Large intestine (tissue), 3 donors: Measurements from ENCODE around the gene STK38. TPM values are rescaled to one million over a fixed set of nuclear protein-coding genes. Genes with fewer than 3 reads are reported as not detected.
"Not testable (repeated sequence)": the region's sequence is repeated elsewhere in the genome, so short reads cannot be mapped to it uniquely, and the experiment has no call there.

Source experiments
- DNase-seq, 2 donors: peaks; one replicate each; pipeline versions ENCODE4 v3.0.0 to v3.0.0-alpha.2; 2013
- H3K27ac ChIP-seq: one replicate; pipeline ENCODE4 v1.5.1; 2013; ENCODE audit warnings: low read length
- H3K27me3 ChIP-seq: 2 replicates; pipeline ENCODE4 v1.6.1; 2013; ENCODE audit warnings: low read length; ENCODE audit not compliant: control insufficient read depth, insufficient read depth
- H3K36me3 ChIP-seq: 2 replicates; pipeline ENCODE4 v1.6.1; 2013; ENCODE audit warnings: low read length; ENCODE audit not compliant: control insufficient read depth, insufficient read depth
- H3K4me1 ChIP-seq: one replicate; pipeline ENCODE4 v1.6.1; 2013; ENCODE audit warnings: low read length; ENCODE audit not compliant: control insufficient read depth, insufficient read depth
- H3K4me3 ChIP-seq: one replicate; pipeline ENCODE4 v1.5.1; 2013; ENCODE audit warnings: low read length
- H3K9me3 ChIP-seq: one replicate; pipeline ENCODE4 v1.6.1; 2013; ENCODE audit warnings: mild to moderate bottlenecking, low read depth, low read length, moderate library complexity; ENCODE audit not compliant: control insufficient read depth
- WGBS: methylation state at CpG from one replicate; pipeline ENCODE4 v1.1.5; 2013; ENCODE audit warnings: low lambda C conversion rate; ENCODE audit not compliant: insufficient coverage; 5-methylcytosine and 5-hydroxymethylcytosine counted together
- polyA plus RNA-seq: library from polyadenylated mRNA; unstranded; fragments of 120-200 nt; gene quantifications from one replicate; pipeline ENCODE4 v1.2.1, GENCODE V29; 2013

The STK38 gene
- polyA plus RNA-seq, 1 donor = 43.3 TPM

DNA sequence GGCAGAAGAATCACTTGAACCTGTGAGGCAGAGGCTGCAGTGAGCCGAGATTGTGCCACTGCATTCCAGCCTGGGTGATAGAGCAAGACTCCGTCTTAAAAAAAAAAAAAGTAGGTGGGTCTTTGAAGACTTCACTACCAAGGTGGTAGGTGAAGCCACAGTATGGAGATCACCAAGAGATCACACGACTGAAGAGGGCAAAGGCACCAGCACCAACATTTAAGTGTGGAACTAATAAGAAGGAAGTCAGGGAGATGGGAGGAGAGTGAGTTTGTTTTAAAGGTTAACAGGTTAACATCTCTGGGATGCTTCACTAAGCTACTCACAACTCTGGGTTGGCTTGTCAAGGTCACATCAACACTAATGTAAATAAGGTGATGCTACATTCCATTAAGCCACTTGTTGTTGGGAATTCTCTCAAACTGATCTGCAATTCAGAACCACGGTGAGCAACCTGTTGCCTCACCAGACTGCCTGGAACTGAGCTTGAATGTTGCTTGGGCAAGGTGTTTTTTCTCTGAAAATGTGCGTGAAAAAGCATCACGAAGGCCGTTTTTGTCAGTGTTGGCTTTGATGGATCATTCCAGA lies 55.8 kb downstream of the STK38 start:
- Histone ChIP-seq H3K27ac (no peak overlapping the region), H3K9me3 (no peaks in the 10 kb centered on the region), H3K4me3 (no peak overlapping the region), H3K36me3 (peaks cover 58% of the 10 kb centered on the region), H3K4me1 (no peaks in the 10 kb centered on the region), H3K27me3 (no peaks in the 10 kb centered on the region)
- DNase-seq = no peak
- no CpG with 5 or more reads among the region's 7 CpGs for WGBS

GRCh38 chr6:36489426-36489825 lies 57.9 kb downstream of the STK38 start:
- no peaks in the 10 kb centered on the region for H3K9me3 ChIP-seq
- 80% methylated on average over 1 of the region's 4 CpGs for WGBS
- DNase-seq = no peak
- H3K36me3 ChIP-seq = peaks cover 57% of the 10 kb centered on the region
- no peaks in the 10 kb centered on the region for H3K27me3 ChIP-seq
- H3K4me3 ChIP-seq = no peak overlapping the region
- no peaks in the 10 kb centered on the region for H3K4me1 ChIP-seq
- H3K27ac ChIP-seq = no peak overlapping the region

DNA sequence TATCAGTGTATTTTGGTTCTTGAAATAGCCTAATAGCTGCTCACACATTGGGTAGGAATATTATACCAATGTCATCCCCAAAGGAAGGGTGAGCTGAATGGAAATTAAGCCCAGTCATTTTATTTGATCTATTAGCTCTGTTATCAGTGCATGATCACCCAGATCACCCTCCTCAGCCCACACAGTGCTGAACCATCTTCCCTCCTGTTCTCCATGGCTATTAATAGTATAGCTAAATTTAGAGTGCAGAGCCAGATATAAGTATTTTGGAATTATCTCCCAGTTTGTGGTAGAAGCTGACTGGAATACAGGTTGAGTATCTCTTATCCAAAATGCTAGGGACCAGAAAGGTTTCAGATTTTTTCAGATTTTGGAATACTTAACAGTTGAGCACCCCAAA lies 59.1 kb downstream of the STK38 start:
- Histone ChIP-seq H3K27me3 (no peaks in the 10 kb centered on the region), H3K9me3 (no peaks in the 10 kb centered on the region), H3K4me3 (no peak overlapping the region), H3K4me1 (no peaks in the 10 kb centered on the region), H3K27ac (no peak overlapping the region), H3K36me3 (peaks cover 50% of the 10 kb centered on the region)
- no peak for DNase-seq

DNA sequence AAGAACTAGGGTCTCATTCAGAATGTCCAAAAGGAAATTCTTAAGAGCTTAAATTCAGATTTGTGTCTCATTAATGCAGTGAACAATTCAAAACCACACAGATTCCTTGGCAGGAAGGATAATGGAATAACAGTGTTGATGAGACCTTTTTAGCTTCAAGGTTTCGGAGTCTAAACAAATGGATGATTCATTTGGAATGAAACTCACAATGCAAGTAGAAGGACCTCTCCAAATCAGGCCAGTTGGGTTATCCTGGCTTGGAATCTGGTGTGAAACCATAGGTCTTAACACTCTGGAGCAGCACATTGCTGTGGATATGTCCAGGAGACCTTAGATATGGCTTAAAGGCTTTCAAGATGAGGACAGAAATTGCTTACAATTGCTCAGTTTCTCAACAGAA lies 59.6 kb downstream of the STK38 start:
- H3K36me3 ChIP-seq = peaks cover 50% of the 10 kb centered on the region
- DNase-seq = no peak
- no peak overlapping the region for H3K4me3 ChIP-seq
- no peaks in the 10 kb centered on the region for H3K27me3 ChIP-seq
- no CpG with 5 or more reads among the region's 1 CpG for WGBS
- no peaks in the 10 kb centered on the region for H3K9me3 ChIP-seq
- H3K4me1 ChIP-seq = no peaks in the 10 kb centered on the region
- no peak overlapping the region for H3K27ac ChIP-seq

DNA sequence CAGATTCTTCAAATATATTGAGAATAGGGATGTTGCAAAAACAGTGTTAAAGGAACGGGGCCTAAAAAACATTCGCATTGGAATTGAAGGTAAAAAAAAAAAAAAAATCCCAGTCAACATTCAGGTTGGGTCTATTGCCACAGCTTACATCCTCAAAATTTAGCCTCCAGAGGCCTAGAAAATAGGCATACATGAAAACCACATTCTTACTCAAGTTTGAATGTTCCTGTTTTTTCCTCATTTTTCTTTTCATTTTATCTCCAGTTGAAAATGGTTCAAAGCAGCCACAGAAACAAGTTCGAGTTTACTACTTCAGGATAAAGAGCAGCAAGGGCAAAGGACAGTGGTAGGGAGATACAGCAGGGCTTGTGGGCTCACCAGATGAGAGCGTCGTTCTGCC lies 62.5 kb downstream of the STK38 start:
- H3K36me3 ChIP-seq = peaks cover 72% of the 10 kb centered on the region
- H3K4me3 ChIP-seq = no peak overlapping the region
- WGBS = 100% methylated on average over 2 of the region's 5 CpGs
- no peaks in the 10 kb centered on the region for H3K27me3 ChIP-seq
- DNase-seq = no peak
- no peaks in the 10 kb centered on the region for H3K9me3 ChIP-seq
- H3K27ac ChIP-seq = no peak overlapping the region
- H3K4me1 ChIP-seq = no peaks in the 10 kb centered on the region

- not testable (repeated sequence) for H3K4me1 ChIP-seq, H3K9me3 ChIP-seq, H3K27ac ChIP-seq, DNase-seq, H3K27me3 ChIP-seq, H3K4me3 ChIP-seq
- peaks cover 67% of the 10 kb centered on the region for H3K36me3 ChIP-seq
- no CpG with 5 or more reads among the region's 5 CpGs for WGBS
These were observed 64.0 kb downstream of the STK38 start for GRCh38 chr6:36483326-36483725.

GRCh38 chr6:36479256-36479655 lies 68.0 kb downstream of the STK38 start:
- peaks cover 48% of the 10 kb centered on the region for H3K36me3 ChIP-seq
- no peaks in the 10 kb centered on the region for H3K27me3 ChIP-seq
- WGBS = no CpG with 5 or more reads among the region's 1 CpG
- no peak overlapping the region for H3K4me3 ChIP-seq
- H3K4me1 ChIP-seq = no peaks in the 10 kb centered on the region
- H3K9me3 ChIP-seq = no peaks in the 10 kb centered on the region
- no peak overlapping the region for H3K27ac ChIP-seq
- no peak for DNase-seq

GRCh38 chr6:36478051-36478526 lies 69.2 kb downstream of the STK38 start:
- no peak for DNase-seq
- WGBS = no CpG with 5 or more reads among the region's 2 CpGs
- H3K27ac ChIP-seq = no peak overlapping the region
- H3K36me3 ChIP-seq = peaks cover 45% of the 10 kb centered on the region
- H3K4me1 ChIP-seq = no peaks in the 10 kb centered on the region
- no peaks in the 10 kb centered on the region for H3K9me3 ChIP-seq
- H3K4me3 ChIP-seq = no peak overlapping the region
- no peaks in the 10 kb centered on the region for H3K27me3 ChIP-seq

GRCh38 chr6:36469946-36470345 lies 77.3 kb downstream of the STK38 start:
- Histone ChIP-seq H3K9me3 (no peaks in the 10 kb centered on the region), H3K36me3 (peaks cover 23% of the 10 kb centered on the region), H3K27ac (no peak overlapping the region), H3K4me1 (no peaks in the 10 kb centered on the region), H3K27me3 (no peaks in the 10 kb centered on the region), H3K4me3 (no peak overlapping the region)
- WGBS = no CpG with 5 or more reads among the region's 3 CpGs
- no peak for DNase-seq

- Histone ChIP-seq H3K27me3 (no peaks in the 10 kb centered on the region), H3K9me3 (no peaks in the 10 kb centered on the region), H3K27ac (no peak overlapping the region), H3K4me3 (no peak overlapping the region), H3K36me3 (peaks cover 16% of the 10 kb centered on the region), H3K4me1 (no peaks in the 10 kb centered on the region)
- WGBS = 50% methylated on average over 1 of the region's 6 CpGs
- DNase-seq = no peak
These were observed 78.1 kb downstream of the STK38 start for GRCh38 chr6:36469148-36469661.

DNA sequence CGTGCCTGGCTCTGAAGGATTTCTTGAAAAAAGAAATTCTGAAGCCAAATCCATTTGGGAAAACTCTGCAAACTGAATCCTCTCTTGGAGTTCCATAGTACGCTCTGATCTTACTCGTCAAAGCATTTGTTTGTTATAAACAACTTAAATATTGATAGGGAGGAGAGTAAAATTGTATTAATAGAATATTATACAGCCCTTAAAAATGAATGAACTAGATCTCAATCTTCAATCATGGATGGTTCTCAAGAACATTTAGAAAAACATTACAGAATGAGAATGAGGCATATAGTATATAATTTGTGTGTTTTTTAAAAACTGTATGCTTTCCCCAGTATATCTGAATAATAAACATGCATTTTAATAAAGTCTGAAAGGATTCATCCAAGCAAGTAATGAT lies 79.7 kb downstream of the STK38 start:
- no peak overlapping the region for H3K4me3 ChIP-seq
- no CpG with 5 or more reads among the region's 3 CpGs for WGBS
- no peak overlapping the region for H3K27ac ChIP-seq
- peaks cover 15% of the 10 kb centered on the region for H3K36me3 ChIP-seq
- no peak for DNase-seq
- no peaks in the 10 kb centered on the region for H3K9me3 ChIP-seq
- H3K27me3 ChIP-seq = no peaks in the 10 kb centered on the region
- H3K4me1 ChIP-seq = no peaks in the 10 kb centered on the region
